Measurements from ENCODE around the gene NPAS3. TPM values are rescaled to one million over a fixed set of nuclear protein-coding genes. Genes with fewer than 3 reads are reported as not detected.

NPAS3 gene
- total RNA-seq, 1 experiment from 2014 or later, result 0.90 TPM

- in situ Hi-C loops (cut with HindIII; ENCODE audit: low pct_unique_long_range_greater_than_20kb, low sequenced_read_pairs), result no loop called here
- no peak for DNase-seq (ENCODE audit: low read depth, low spot score)
Measured at GRCh38 chr14:33606591-33606990, 667.9 kb downstream of the NPAS3 start.

GRCh38 chr14:33609582-33609981, 670.9 kb downstream of the NPAS3 start:
- in situ Hi-C loops (cut with HindIII; ENCODE audit: low pct_unique_long_range_greater_than_20kb, low sequenced_read_pairs), result no loop called here
- DNase-seq (ENCODE audit: low read depth, low spot score), result no peak

GRCh38 chr14:33610121-33610520, 671.4 kb downstream of the NPAS3 start:
- no peak for DNase-seq (ENCODE audit: low read depth, low spot score)
- in situ Hi-C loops (cut with HindIII; ENCODE audit: low pct_unique_long_range_greater_than_20kb, low sequenced_read_pairs), result no loop called here

GRCh38 chr14:33611405-33612196, 672.9 kb downstream of the NPAS3 start:
- in situ Hi-C loops (cut with HindIII; ENCODE audit: low pct_unique_long_range_greater_than_20kb, low sequenced_read_pairs), result no loop called here
- no peak for DNase-seq (ENCODE audit: low read depth, low spot score)

GRCh38 chr14:33612197-33612505, 673.5 kb downstream of the NPAS3 start:
- DNase-seq (ENCODE audit: low read depth, low spot score), result no peak
- in situ Hi-C loops (cut with HindIII; ENCODE audit: low pct_unique_long_range_greater_than_20kb, low sequenced_read_pairs), result no loop called here

GRCh38 chr14:33617154-33617553, 678.5 kb downstream of the NPAS3 start:
- no peak for DNase-seq (ENCODE audit: low read depth, low spot score)
- in situ Hi-C loops (cut with HindIII; ENCODE audit: low pct_unique_long_range_greater_than_20kb, low sequenced_read_pairs), result no loop called here

GRCh38 chr14:33618361-33619105, 679.9 kb downstream of the NPAS3 start:
- DNase-seq (ENCODE audit: low read depth, low spot score), result no peak
- in situ Hi-C loops (cut with HindIII; ENCODE audit: low pct_unique_long_range_greater_than_20kb, low sequenced_read_pairs), result no loop called here

GRCh38 chr14:33622496-33622895, 683.8 kb downstream of the NPAS3 start:
- in situ Hi-C loops (cut with HindIII; ENCODE audit: low pct_unique_long_range_greater_than_20kb, low sequenced_read_pairs), result no loop called here
- DNase-seq (ENCODE audit: low read depth, low spot score), result no peak

GRCh38 chr14:33629792-33630191, 691.1 kb downstream of the NPAS3 start:
- DNase-seq (ENCODE audit: low read depth, low spot score), result no peak
- in situ Hi-C loops (cut with HindIII; ENCODE audit: low pct_unique_long_range_greater_than_20kb, low sequenced_read_pairs), result no loop called here

GRCh38 chr14:33631021-33631420, 692.3 kb downstream of the NPAS3 start:
- in situ Hi-C loops (cut with HindIII; ENCODE audit: low pct_unique_long_range_greater_than_20kb, low sequenced_read_pairs), result no loop called here
- no peak for DNase-seq (ENCODE audit: low read depth, low spot score)

- in situ Hi-C loops (cut with HindIII; ENCODE audit: low pct_unique_long_range_greater_than_20kb, low sequenced_read_pairs), result no loop called here
- no peak for DNase-seq (ENCODE audit: low read depth, low spot score)
Measured at GRCh38 chr14:33631441-33631840, 692.8 kb downstream of the NPAS3 start.

- no peak for DNase-seq (ENCODE audit: low read depth, low spot score)
- in situ Hi-C loops (cut with HindIII; ENCODE audit: low pct_unique_long_range_greater_than_20kb, low sequenced_read_pairs), result no loop called here
Measured at GRCh38 chr14:33634631-33635030, 696.0 kb downstream of the NPAS3 start.

- no peak for DNase-seq (ENCODE audit: low read depth, low spot score)
- in situ Hi-C loops (cut with HindIII; ENCODE audit: low pct_unique_long_range_greater_than_20kb, low sequenced_read_pairs), result no loop called here
Measured at GRCh38 chr14:33636716-33637115, 698.0 kb downstream of the NPAS3 start.

GRCh38 chr14:33642080-33642479, 703.4 kb downstream of the NPAS3 start:
- no peak for DNase-seq (ENCODE audit: low read depth, low spot score)
- in situ Hi-C loops (cut with HindIII; ENCODE audit: low pct_unique_long_range_greater_than_20kb, low sequenced_read_pairs), result no loop called here

- DNase-seq (ENCODE audit: low read depth, low spot score), result no peak
- in situ Hi-C loops (cut with HindIII; ENCODE audit: low pct_unique_long_range_greater_than_20kb, low sequenced_read_pairs), result no loop called here
Measured at GRCh38 chr14:33642691-33643244, 704.1 kb downstream of the NPAS3 start.

GRCh38 chr14:33643426-33644181, 704.9 kb downstream of the NPAS3 start:
- in situ Hi-C loops (cut with HindIII; ENCODE audit: low pct_unique_long_range_greater_than_20kb, low sequenced_read_pairs), result no loop called here

GRCh38 chr14:33646692-33647260, 708.1 kb downstream of the NPAS3 start:
- in situ Hi-C loops (cut with HindIII; ENCODE audit: low pct_unique_long_range_greater_than_20kb, low sequenced_read_pairs), result no loop called here
- DNase-seq (ENCODE audit: low read depth, low spot score), result no peak

More at GRCh38 chr14:33643426-33644181, 704.9 kb downstream of the NPAS3 start:
- no peak for DNase-seq (ENCODE audit: low read depth, low spot score)

- in situ Hi-C loops (cut with HindIII; ENCODE audit: low pct_unique_long_range_greater_than_20kb, low sequenced_read_pairs), result no loop called here
- DNase-seq (ENCODE audit: low read depth, low spot score), result no peak
Measured at GRCh38 chr14:33647385-33647786, 708.7 kb downstream of the NPAS3 start.
